Right lung (tissue), 5 donors: ENCODE measurements around the gene OTX1. TPM values are rescaled to one million over a fixed set of nuclear protein-coding genes. Genes with fewer than 3 reads are reported as not detected.
"Not testable (repeated sequence)": the region's sequence is repeated elsewhere in the genome, so short reads cannot be mapped to it uniquely, and the experiment has no call there.

ENCODE experiments used
- DNase-seq, 2 donors: peaks; one replicate each; pipeline ENCODE4 v3.0.0-alpha.2; 2013
- polyA plus RNA-seq, 5 donors: library from polyadenylated mRNA; unstranded; fragments of 120-200 nt; gene quantifications; one replicate each; pipeline versions ENCODE4 v1.2.1 to v1.2.3, GENCODE V29; 2013; ENCODE audit warnings: inconsistent platforms in 1 of 5, low replicate concordance in 1 of 5; ENCODE audit not compliant: insufficient read length in 5 of 5, insufficient read depth in 1 of 5

OTX1 gene
- polyA plus RNA-seq, 5 donors: 0.04 to 0.18 (median 0.06) TPM; not detected in 2

DNA sequence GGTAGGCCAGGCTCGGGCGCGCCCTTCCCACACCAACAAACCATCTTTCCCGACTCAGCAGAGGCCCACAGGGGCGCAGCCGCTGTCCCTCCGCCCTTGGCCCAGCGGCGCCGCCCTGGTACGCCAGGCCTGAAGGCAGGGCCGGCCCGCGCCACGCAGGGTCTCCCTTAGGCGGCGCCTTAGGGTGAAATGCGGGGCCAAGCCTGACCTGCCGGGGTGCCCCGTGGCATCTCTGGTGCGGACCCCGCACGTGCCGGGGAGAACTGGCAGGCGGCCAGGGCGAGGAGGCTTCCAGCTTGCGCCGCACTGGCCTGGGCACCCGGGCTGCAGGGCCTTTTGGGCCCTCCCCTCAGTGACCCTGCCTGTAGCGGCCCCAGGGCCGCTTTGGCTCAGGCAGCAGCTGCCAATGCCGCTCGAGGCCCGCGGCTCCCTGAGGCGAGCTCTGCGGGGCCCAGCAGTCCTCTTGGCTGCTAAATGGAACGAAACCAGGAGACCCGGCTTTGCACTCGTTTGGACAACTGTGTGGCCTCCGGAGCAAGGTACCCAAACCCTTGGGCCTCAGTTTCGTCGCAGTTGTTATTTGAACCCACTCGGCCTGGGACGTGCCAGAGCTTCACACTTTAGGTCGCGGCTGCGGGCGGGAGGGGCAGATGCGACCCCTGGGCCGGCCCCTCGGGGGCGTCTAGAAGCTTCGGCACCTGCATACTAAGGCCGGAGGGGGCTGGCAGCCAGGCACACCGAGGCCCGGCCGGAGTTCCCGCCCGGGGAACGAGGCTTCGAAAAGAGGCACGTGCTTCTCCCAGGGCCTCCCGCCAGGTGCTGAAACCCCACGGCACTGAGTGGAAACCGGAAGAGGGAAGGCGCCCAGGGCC, 8.5 kb downstream of the OTX1 start:
- DNase-seq: no peak

GRCh38 chr2:63059793-63060471, 9.3 kb downstream of the OTX1 start:
- DNase-seq: peak in 1 of 2 donors; percentile 58

- no peak for DNase-seq
Observed at GRCh38 chr2:63060472-63060991, 9.9 kb downstream of the OTX1 start.

- no peak for DNase-seq
Observed at GRCh38 chr2:63064197-63064596, 13.6 kb downstream of the OTX1 start.

DNA sequence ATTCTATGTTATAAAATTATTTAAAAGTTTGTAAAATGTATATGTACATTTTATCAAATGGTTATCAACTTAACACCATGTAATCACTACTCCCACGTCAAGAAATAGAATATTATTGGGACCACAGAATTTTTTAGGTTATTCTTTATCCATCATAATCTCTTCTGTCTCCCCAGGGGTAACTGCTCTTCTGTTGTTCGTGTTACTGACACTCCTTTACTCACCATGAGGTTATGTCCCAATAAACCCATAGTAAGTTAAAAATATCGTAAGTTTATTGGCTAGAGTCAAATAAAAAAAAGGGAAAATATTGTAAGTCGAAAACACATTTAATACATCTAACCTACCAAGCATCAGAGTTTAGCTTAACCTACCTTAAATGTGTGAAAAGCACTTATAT, 14.0 kb downstream of the OTX1 start:
- no peak for DNase-seq

- no peak for DNase-seq
Observed at GRCh38 chr2:63066265-63066664, 15.6 kb downstream of the OTX1 start.

GRCh38 chr2:63066838-63067237, 16.2 kb downstream of the OTX1 start:
- DNase-seq: no peak

DNA sequence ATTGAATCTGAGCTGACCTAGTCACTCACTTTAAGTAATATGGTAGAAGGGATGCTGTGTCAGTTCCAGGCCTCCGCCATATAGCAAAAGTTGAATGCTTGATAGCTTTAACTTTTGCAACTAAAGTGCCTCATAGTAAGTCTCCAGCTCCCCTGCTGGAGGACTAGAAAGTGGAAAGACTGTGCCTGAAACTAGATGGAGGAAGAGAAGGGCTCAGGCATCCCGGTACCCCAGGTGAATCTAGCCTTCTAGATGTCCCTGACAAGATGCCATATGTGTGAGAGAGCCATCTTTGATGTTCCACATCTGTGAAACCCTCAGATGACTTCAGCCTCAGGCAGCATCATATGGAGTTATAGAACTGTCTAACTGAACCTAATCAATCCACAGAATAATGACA, 21.0 kb downstream of the OTX1 start:
- DNase-seq: no peak

- DNase-seq: no peak
Observed at GRCh38 chr2:63073994-63074393, 23.4 kb downstream of the OTX1 start.

GRCh38 chr2:63074399-63074798, 23.8 kb downstream of the OTX1 start:
- not testable (repeated sequence) for DNase-seq

DNA sequence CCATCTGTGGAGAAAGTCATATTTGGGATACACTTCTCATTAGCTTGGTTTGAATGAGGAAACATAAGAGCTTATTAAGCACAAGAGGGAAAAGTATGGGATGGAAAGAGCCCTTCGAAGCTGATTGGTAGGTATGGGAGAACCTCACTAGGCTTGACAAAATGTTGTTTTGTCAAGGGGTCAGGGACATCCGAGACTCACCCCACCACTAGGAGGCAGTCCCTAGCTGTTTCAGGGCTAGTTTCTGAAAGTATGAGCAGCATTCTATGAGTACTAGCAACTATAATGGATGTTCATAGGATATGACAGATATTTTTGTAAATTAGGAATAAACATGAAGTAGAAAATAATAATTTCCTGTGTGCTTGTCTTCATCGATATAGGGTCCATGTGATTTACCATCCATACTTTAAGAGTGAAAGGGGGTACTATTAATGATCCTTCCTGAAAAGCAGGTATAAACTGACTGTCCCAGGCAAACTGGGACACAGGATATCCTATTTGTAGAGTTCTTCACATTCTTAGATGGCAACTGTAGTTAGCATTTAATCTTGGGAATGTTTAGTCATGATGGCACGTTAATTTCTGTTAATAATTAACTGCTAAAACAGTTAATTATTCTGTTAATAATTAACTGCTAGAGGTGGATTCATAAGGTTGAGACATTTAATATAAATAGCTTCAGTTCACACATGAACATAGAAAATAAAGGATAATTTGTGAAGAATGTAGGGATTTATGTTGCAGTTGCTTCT, 28.4 kb downstream of the OTX1 start:
- DNase-seq: no peak

DNA sequence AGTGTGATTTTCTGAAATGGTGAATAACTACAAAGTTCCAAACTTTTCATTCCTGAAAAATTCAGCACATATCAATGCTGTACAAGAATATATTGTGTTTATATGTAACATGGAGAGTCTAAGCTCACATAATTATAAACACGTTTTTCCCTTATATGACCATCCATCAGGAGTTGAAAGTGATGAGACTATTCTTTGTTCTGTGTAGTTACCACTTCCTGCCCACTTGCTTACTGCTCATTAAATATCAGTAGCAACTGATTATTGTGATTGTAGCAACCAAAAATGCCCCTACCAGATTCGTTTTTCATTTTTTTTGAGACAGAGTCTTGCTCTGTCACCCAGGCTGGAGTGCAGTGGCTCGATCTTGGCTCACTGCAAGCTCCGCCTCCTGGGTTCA, 30.8 kb downstream of the OTX1 start:
- DNase-seq: no peak

- no peak for DNase-seq
Observed at GRCh38 chr2:63086687-63087086, 36.1 kb downstream of the OTX1 start.

GRCh38 chr2:63092401-63092800, 41.8 kb downstream of the OTX1 start:
- DNase-seq: peak; percentile 31 to 45

DNA sequence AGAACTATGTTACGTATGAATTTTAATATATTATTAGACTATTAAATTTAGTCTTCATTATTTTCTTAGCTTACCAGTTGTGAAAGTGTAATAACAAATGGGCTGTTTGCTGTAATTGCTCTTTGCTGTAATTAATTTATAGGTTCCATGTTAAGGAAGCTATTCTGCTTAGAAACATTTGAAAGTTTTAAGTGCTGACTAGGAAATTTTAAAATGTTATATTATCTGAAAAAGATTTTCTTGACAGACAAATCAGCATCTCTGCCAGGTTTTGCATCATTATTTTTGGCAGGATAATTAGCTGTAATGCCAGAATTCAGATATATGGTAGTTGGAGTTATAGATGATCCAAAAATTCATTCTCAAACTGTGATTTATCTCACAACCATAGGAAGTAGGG, 42.2 kb downstream of the OTX1 start:
- DNase-seq: peak; percentile 16 to 24

GRCh38 chr2:63093502-63093901, 42.9 kb downstream of the OTX1 start:
- no peak for DNase-seq

DNA sequence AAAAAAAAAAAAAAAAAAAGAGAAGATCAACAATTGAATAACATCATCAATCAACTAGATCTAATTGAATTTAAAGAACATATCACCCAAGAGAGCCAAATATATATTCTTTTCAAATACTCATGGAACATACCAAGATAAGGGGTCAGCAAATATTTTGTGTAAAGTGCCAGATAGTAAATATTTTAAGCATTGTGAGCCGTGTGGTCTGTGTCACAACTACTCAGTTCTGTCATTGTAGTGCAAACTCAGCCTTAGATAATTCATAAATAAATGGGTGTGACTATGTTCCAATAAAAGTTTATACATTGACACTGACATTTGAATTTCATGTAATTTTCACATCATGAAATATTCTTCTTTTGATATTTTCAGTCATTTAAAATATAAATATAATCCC, 45.9 kb downstream of the OTX1 start:
- DNase-seq: peak; percentile 23 to 44

DNA sequence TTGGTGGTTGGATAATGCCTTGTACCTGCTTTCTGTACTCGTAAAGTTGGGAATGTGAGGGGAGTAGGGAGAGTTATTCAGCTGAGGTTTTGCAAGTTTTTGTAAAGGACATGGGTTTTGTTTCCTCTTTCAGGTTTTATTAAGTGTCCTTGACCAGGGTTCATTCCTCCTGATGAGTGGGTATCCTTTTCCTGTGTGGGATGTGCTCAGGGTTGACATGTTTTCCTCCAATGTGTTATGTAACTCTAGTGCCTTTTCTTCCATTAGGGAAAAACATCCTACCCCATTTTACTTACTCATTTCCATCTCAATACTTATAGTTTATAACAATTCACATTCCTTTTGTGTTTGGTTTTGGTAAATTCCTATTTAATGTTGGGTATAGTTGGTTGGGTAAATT, 48.4 kb downstream of the OTX1 start:
- DNase-seq: no peak

- no peak for DNase-seq
Observed at GRCh38 chr2:63101954-63102353, 51.3 kb downstream of the OTX1 start.

GRCh38 chr2:63104482-63104881, 53.9 kb downstream of the OTX1 start:
- DNase-seq: no peak
